GM21529 (cell line): ENCODE results near the gene WNK2.
"Not testable (repeated sequence)": the region's sequence is repeated elsewhere in the genome, so short reads cannot be mapped to it uniquely, and the experiment has no call there.

Experiments used
- ATAC-seq: cut with Tn5 transposase; IDR thresholded peaks from one replicate; pipeline ENCODE4 v1.9.1; 2021; ENCODE audit not compliant: unreplicated experiment

The WNK2 gene

GRCh38 chr9:93324191-93324834 is 140.4 kb downstream of the WNK2 start:
- ATAC-seq: no peak

- no peak for ATAC-seq
Measured at GRCh38 chr9:93325307-93326035, 141.5 kb downstream of the WNK2 start.

- ATAC-seq: no peak
Measured at GRCh38 chr9:93326056-93326455, 142.1 kb downstream of the WNK2 start.

GRCh38 chr9:93326654-93327053 is 142.7 kb downstream of the WNK2 start:
- ATAC-seq: no peak

GRCh38 chr9:93329629-93330280 is 145.8 kb downstream of the WNK2 start:
- ATAC-seq: no peak

- ATAC-seq: no peak
Measured at GRCh38 chr9:93332317-93332716, 148.4 kb downstream of the WNK2 start.

- ATAC-seq: no peak
Measured at GRCh38 chr9:93336720-93337119, 152.8 kb downstream of the WNK2 start.

GRCh38 chr9:93338196-93338595 is 154.3 kb downstream of the WNK2 start:
- not testable (repeated sequence) for ATAC-seq

GRCh38 chr9:93340091-93340490 is 156.2 kb downstream of the WNK2 start:
- ATAC-seq: no peak

- ATAC-seq: not testable (repeated sequence)
Measured at GRCh38 chr9:93341820-93342219, 157.9 kb downstream of the WNK2 start.

GRCh38 chr9:93342428-93342827 is 158.5 kb downstream of the WNK2 start:
- ATAC-seq: not testable (repeated sequence)

GRCh38 chr9:93343663-93344062 is 159.7 kb downstream of the WNK2 start:
- no peak for ATAC-seq

GRCh38 chr9:93345643-93346230 is 161.8 kb downstream of the WNK2 start:
- ATAC-seq: no peak

GRCh38 chr9:93346231-93347112 is 162.5 kb downstream of the WNK2 start:
- ATAC-seq: no peak

- ATAC-seq: not testable (repeated sequence)
Measured at GRCh38 chr9:93347371-93347975, 163.5 kb downstream of the WNK2 start.

- not testable (repeated sequence) for ATAC-seq
Measured at GRCh38 chr9:93353413-93354310, 169.7 kb downstream of the WNK2 start.

- no peak for ATAC-seq
Measured at GRCh38 chr9:93354451-93354850, 170.5 kb downstream of the WNK2 start.

GRCh38 chr9:93355827-93356226 is 171.9 kb downstream of the WNK2 start:
- no peak for ATAC-seq

GRCh38 chr9:93357649-93358048 is 173.7 kb downstream of the WNK2 start:
- ATAC-seq: peak; percentile 55
